Upper lobe of right lung (tissue), 1 donor: ENCODE data around the gene RPS23. TPM values are rescaled to one million over a fixed set of nuclear protein-coding genes. Genes with fewer than 3 reads are reported as not detected.

Source experiments
- ATAC-seq: fragments of 200-7000 bp; cut with Tn5 transposase; one replicate; pipeline ENCODE4 v1.9.1; 2020; ENCODE audit warnings: mild to moderate bottlenecking, moderate library complexity
- DNase-seq: peaks from one replicate; pipeline ENCODE4 v3.0.0-alpha.2; 2020
- H3K27ac ChIP-seq: fragments of 200-600 bp; one replicate; pipeline ENCODE4 v1.8.0; 2022
- H3K27me3 ChIP-seq: fragments of 200-600 bp; one replicate; pipeline ENCODE4 v1.8.0; 2022; ENCODE audit warnings: mild to moderate bottlenecking
- H3K36me3 ChIP-seq: fragments of 200-600 bp; one replicate; pipeline ENCODE4 v1.8.0; 2022
- H3K4me1 ChIP-seq: fragments of 200-600 bp; one replicate; pipeline ENCODE4 v1.8.0; 2022
- H3K4me3 ChIP-seq: fragments of 200-600 bp; one replicate; pipeline ENCODE4 v1.8.0; 2022; ENCODE audit warnings: mild to moderate bottlenecking
- H3K9me3 ChIP-seq: fragments of 200-600 bp; one replicate; pipeline ENCODE4 v1.8.0; 2022
- CTCF ChIP-seq: fragments of 200-600 bp; IDR thresholded peaks from one replicate; pipeline ENCODE4 v1.8.0; 2022; ENCODE audit warnings: antibody characterized with exemption
- intact Hi-C: fragments of 100-400 bp; cut with DNase I; formaldehyde crosslinking; loops from one replicate; pipeline ENCODE4 v1.11.0; 2022
- total RNA-seq: library from RNA; stranded (reverse); fragmentation: NEBNext Ultra II Directional; extraction: Animal tissue kit (Norgen Biotek cat#: 25700); gene quantifications from one replicate; pipeline ENCODE4 v1.2.1, GENCODE V29; 2021
- donor health status: DM: no; HTN: yes; CAD: no; lungs with severe emphysema.

RPS23 gene
- total RNA-seq, 1 donor from 2014 or later: 1,379 TPM

GRCh38 chr5:82265047-82265446 is 13.1 kb downstream of the RPS23 start:
- H3K27ac ChIP-seq: no peak overlapping the region
- H3K9me3 ChIP-seq: no peaks in the 10 kb centered on the region
- no peaks in the 10 kb centered on the region for H3K4me1 ChIP-seq
- TF ChIP-seq CTCF: no peak
- no peak overlapping the region for H3K4me3 ChIP-seq
- H3K27me3 ChIP-seq: no peaks in the 10 kb centered on the region
- no peak for DNase-seq
- intact Hi-C loops: no loop called here
- ATAC-seq: no peak
- H3K36me3 ChIP-seq: no peaks in the 10 kb centered on the region

DNA sequence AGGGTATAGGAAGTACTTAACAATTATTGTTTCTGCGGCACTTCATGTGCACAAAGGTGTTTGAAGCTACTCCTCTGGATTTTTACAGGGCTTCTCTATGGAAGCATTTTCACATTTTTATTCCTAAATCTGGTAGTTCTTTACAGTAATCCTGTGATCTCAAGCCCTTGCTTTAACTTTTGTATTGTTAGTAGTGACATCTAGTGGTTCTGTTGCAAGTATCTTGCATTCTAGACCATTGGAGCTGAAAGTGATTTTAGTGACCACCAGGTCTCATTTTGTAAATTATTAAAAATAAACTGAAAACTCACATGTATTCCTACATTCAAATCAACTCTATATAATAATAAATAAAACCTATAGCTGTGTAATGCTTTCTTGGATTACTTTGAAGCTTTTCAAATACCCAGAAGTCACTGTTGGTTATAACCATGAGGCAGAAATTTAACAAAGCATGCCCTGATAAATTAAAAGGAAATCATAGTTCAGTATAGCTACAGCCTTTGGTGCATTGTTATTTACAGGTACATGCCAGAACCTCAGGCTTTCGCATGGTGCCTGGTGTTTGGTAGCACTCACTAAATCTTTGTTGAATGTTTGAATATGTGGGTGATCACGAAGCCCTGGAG is 18.9 kb downstream of the RPS23 start:
- H3K27me3 ChIP-seq: no peaks in the 10 kb centered on the region
- no peak overlapping the region for H3K27ac ChIP-seq
- ATAC-seq: no peak
- TF ChIP-seq CTCF: peak; percentile 44
- no peaks in the 10 kb centered on the region for H3K36me3 ChIP-seq
- no peak overlapping the region for H3K4me3 ChIP-seq
- DNase-seq: no peak
- H3K4me1 ChIP-seq: no peaks in the 10 kb centered on the region
- intact Hi-C loops: no loop called here
- H3K9me3 ChIP-seq: no peaks in the 10 kb centered on the region

- no peak for ATAC-seq
- Histone ChIP-seq H3K36me3 (no peaks in the 10 kb centered on the region), H3K27me3 (no peaks in the 10 kb centered on the region), H3K4me1 (no peaks in the 10 kb centered on the region), H3K9me3 (no peaks in the 10 kb centered on the region), H3K4me3 (no peak overlapping the region), H3K27ac (no peak overlapping the region)
- DNase-seq: no peak
- no peak for TF ChIP-seq CTCF
- intact Hi-C loops: no loop called here
Measured at GRCh38 chr5:82257729-82258128, 20.4 kb downstream of the RPS23 start.

DNA sequence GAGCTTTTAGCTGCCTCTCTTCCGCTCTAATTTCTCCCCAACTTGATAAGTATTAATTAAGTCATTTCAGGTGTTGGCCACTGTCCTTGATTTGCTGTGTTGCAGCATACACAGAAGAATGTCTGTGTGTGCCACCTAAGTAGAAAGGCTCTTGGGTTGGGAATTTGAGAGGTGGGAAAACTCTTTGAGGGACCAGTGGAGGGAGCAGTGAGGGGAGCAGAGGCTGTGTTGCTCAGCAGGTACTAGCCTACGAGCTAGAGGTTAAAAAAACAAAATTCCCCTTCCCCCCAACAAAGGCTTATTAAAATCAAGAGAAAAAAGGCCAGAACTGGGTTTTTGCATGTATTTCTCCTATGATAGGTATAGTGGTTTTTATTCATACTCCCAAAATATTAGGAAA is 20.9 kb downstream of the RPS23 start:
- Histone ChIP-seq H3K9me3 (no peaks in the 10 kb centered on the region), H3K36me3 (no peaks in the 10 kb centered on the region), H3K4me1 (no peaks in the 10 kb centered on the region), H3K27ac (no peak overlapping the region), H3K4me3 (no peak overlapping the region), H3K27me3 (no peaks in the 10 kb centered on the region)
- ATAC-seq (no peak), DNase-seq (no peak)
- TF ChIP-seq CTCF: no peak
- intact Hi-C loops: no loop called here

GRCh38 chr5:82255844-82256243 is 22.3 kb downstream of the RPS23 start:
- DNase-seq (no peak), ATAC-seq (no peak)
- no peak overlapping the region for H3K27ac ChIP-seq
- H3K4me1 ChIP-seq: no peaks in the 10 kb centered on the region
- no peak overlapping the region for H3K4me3 ChIP-seq
- no peaks in the 10 kb centered on the region for H3K27me3 ChIP-seq
- no peak for TF ChIP-seq CTCF
- no peaks in the 10 kb centered on the region for H3K9me3 ChIP-seq
- intact Hi-C loops: no loop called here
- no peaks in the 10 kb centered on the region for H3K36me3 ChIP-seq

DNA sequence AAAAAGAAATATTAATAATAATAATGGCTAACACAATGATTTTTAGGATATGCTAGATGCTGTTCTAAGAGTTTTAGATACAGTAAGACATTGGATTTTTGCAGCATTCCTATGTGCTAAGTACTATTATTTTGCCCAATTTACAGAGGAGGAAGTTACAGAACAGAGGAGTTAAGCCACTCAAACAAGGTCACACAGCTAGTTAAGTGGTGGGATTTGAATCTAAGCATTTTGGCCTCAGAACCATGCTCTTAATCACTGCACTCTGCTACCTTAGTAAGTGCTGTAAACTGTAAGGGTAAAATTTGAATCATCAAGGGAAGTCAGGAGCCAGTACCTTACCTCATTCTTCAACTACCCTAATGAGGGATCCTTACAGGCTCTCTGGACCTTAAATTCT is 25.4 kb downstream of the RPS23 start:
- ATAC-seq (no peak), DNase-seq (no peak)
- no peaks in the 10 kb centered on the region for H3K9me3 ChIP-seq
- H3K4me3 ChIP-seq: no peak overlapping the region
- no peaks in the 10 kb centered on the region for H3K36me3 ChIP-seq
- no peaks in the 10 kb centered on the region for H3K27me3 ChIP-seq
- no peak for TF ChIP-seq CTCF
- H3K27ac ChIP-seq: no peak overlapping the region
- H3K4me1 ChIP-seq: no peaks in the 10 kb centered on the region
- intact Hi-C loops: no loop called here
